ENCODE data around the gene PARD3.

PARD3 gene

DNA sequence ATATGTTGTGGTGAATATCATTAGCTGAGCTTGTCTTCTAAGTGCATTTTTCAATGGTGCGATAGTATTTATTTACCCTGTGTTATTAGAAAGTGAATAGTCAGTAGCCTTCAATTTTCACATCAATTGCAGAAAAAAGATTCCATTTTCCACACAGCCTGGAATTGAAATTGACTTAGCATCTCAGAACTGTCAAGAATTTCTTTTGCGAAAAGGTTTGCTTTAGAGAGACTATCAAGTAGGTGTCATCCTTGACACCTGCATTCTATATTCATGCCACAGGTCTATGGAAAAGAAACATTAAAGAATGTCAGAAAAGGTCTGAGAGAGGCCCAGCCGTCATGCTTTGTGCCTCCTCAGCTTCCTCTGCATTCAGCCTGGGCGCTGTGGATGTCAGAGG is 504.9 kb downstream of the PARD3 start:
- H3K4me3 ChIP-seq (ENCODE audit: insufficient read depth, low read depth, low read length, poor library complexity, severe bottlenecking), result no peak overlapping the region
- H3K4me1 ChIP-seq (ENCODE audit: control insufficient read depth, insufficient read depth, low read length, poor library complexity, severe bottlenecking), result no peaks in the 10 kb centered on the region
- H3K27me3 ChIP-seq (replicated peaks; ENCODE audit: control insufficient read depth, insufficient read depth, low read length, poor library complexity, severe bottlenecking), result no peaks in the 10 kb centered on the region
- no peaks in the 10 kb centered on the region for H3K9me3 ChIP-seq (ENCODE audit: control insufficient read depth, low read length)
- no peaks in the 10 kb centered on the region for H3K36me3 ChIP-seq (ENCODE audit: control insufficient read depth, insufficient read depth, low read length)
- no peak for DNase-seq
- no peak overlapping the region for H3K27ac ChIP-seq (ENCODE audit: insufficient read depth, low read length, poor library complexity, severe bottlenecking)

DNA sequence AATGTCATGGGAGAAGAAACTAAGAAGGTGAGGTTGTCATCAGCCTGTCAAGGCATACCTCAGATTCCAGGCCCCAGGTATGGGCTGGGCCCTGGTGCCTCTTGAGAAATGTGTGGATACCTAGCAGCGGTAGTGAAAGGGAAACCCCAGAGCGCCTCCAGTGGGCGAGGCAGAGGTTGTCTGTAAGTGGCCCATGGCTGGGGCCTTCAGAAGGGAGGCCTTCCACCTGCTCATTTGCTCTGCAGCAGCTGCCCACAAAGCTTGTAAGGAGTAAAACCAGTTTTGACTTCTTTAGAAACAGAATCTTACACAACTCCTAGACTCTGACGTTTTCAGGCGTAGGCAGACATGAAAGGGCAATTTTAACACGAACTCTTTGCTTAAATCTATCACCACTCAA is 509.9 kb downstream of the PARD3 start:
- no peaks in the 10 kb centered on the region for H3K9me3 ChIP-seq (ENCODE audit: control insufficient read depth, low read length)
- H3K4me1 ChIP-seq (ENCODE audit: control insufficient read depth, insufficient read depth, low read length, poor library complexity, severe bottlenecking), result no peaks in the 10 kb centered on the region
- H3K27ac ChIP-seq (ENCODE audit: insufficient read depth, low read length, poor library complexity, severe bottlenecking), result no peak overlapping the region
- H3K36me3 ChIP-seq (ENCODE audit: control insufficient read depth, insufficient read depth, low read length), result no peaks in the 10 kb centered on the region
- no peak overlapping the region for H3K4me3 ChIP-seq (ENCODE audit: insufficient read depth, low read depth, low read length, poor library complexity, severe bottlenecking)
- H3K27me3 ChIP-seq (replicated peaks; ENCODE audit: control insufficient read depth, insufficient read depth, low read length, poor library complexity, severe bottlenecking), result no peaks in the 10 kb centered on the region
- DNase-seq, result no peak

DNA sequence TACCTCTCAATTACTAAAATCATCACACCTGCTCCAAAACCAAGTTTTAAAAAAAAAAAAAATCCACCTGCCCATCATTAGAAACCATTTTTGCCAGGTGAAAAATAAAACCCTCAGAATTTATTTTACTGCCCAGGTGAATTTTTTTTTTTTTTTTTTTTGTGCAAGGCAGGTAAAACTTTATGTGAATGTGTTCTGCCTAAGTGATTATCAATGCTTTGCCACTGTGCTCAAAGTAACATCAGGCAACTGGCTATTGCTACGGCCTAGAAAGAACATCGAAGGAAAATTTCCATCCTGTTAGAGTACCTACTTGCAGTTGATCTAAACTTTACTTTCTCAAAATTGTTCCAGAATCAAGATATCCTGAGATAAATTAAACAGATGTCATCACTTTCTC is 512.1 kb downstream of the PARD3 start:
- Histone ChIP-seq H3K4me3 (ENCODE audit: insufficient read depth, low read depth, low read length, poor library complexity, severe bottlenecking) (no peak overlapping the region), H3K27ac (ENCODE audit: insufficient read depth, low read length, poor library complexity, severe bottlenecking) (no peak overlapping the region), H3K36me3 (ENCODE audit: control insufficient read depth, insufficient read depth, low read length) (no peaks in the 10 kb centered on the region), H3K9me3 (ENCODE audit: control insufficient read depth, low read length) (no peaks in the 10 kb centered on the region), H3K4me1 (ENCODE audit: control insufficient read depth, insufficient read depth, low read length, poor library complexity, severe bottlenecking) (no peaks in the 10 kb centered on the region), H3K27me3 (replicated peaks; ENCODE audit: control insufficient read depth, insufficient read depth, low read length, poor library complexity, severe bottlenecking) (no peaks in the 10 kb centered on the region)
- no peak for DNase-seq

DNA sequence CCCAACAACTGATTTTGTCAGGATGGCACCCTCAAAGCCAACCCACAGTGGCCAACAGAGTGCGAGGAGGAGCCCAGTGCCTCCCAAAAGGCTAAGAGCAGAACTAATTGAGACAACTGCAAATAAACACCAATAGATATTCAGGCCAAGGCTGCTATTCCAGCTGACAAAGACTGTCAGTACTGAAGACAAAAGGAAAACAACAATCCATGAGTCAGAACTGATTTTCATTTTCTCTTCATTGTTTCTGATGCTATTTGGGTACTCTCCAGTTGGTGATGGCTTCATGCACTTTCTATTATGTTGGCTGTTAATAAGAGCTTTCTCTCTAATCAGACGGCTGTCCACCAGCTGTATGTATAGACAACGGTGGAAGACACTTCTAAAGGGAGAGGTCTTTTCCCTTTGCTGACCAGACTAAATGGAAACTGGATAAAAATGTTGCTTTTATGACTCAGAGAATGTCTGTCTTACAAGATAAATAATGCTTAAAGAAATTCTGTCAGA is 515.9 kb downstream of the PARD3 start:
- H3K4me1 ChIP-seq (ENCODE audit: control insufficient read depth, insufficient read depth, low read length, poor library complexity, severe bottlenecking), result no peaks in the 10 kb centered on the region
- H3K4me3 ChIP-seq (ENCODE audit: insufficient read depth, low read depth, low read length, poor library complexity, severe bottlenecking), result no peak overlapping the region
- H3K27me3 ChIP-seq (replicated peaks; ENCODE audit: control insufficient read depth, insufficient read depth, low read length, poor library complexity, severe bottlenecking), result no peaks in the 10 kb centered on the region
- no peak overlapping the region for H3K27ac ChIP-seq (ENCODE audit: insufficient read depth, low read length, poor library complexity, severe bottlenecking)
- no peak for DNase-seq
- H3K36me3 ChIP-seq (ENCODE audit: control insufficient read depth, insufficient read depth, low read length), result no peaks in the 10 kb centered on the region
- H3K9me3 ChIP-seq (ENCODE audit: control insufficient read depth, low read length), result no peaks in the 10 kb centered on the region

DNA sequence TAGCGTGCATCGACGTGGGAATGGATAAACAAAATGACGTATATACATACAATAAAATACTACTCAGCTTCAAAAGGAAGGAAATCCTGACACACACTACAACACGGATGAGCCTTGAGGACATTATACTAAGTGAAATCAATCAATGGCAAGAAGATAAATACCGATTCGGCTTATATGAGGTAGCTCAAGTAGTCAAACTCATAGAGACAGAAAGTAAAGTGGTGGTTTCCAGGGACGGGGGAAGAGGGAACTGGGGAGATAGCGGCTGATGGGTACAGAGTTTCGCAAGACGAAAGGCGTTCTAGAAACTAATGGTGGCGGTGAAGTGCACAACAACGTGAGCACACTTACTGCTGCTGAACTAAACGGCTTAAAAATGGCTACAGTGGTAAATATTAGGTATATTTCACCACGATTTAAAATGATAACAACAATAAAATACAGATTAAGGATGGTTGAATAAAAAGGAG is 516.7 kb downstream of the PARD3 start:
- Histone ChIP-seq H3K4me1 (ENCODE audit: control insufficient read depth, insufficient read depth, low read length, poor library complexity, severe bottlenecking) (no peaks in the 10 kb centered on the region), H3K27ac (ENCODE audit: insufficient read depth, low read length, poor library complexity, severe bottlenecking) (no peak overlapping the region), H3K9me3 (ENCODE audit: control insufficient read depth, low read length) (no peaks in the 10 kb centered on the region), H3K27me3 (replicated peaks; ENCODE audit: control insufficient read depth, insufficient read depth, low read length, poor library complexity, severe bottlenecking) (no peaks in the 10 kb centered on the region), H3K4me3 (ENCODE audit: insufficient read depth, low read depth, low read length, poor library complexity, severe bottlenecking) (no peak overlapping the region), H3K36me3 (ENCODE audit: control insufficient read depth, insufficient read depth, low read length) (no peaks in the 10 kb centered on the region)
- no peak for DNase-seq

DNA sequence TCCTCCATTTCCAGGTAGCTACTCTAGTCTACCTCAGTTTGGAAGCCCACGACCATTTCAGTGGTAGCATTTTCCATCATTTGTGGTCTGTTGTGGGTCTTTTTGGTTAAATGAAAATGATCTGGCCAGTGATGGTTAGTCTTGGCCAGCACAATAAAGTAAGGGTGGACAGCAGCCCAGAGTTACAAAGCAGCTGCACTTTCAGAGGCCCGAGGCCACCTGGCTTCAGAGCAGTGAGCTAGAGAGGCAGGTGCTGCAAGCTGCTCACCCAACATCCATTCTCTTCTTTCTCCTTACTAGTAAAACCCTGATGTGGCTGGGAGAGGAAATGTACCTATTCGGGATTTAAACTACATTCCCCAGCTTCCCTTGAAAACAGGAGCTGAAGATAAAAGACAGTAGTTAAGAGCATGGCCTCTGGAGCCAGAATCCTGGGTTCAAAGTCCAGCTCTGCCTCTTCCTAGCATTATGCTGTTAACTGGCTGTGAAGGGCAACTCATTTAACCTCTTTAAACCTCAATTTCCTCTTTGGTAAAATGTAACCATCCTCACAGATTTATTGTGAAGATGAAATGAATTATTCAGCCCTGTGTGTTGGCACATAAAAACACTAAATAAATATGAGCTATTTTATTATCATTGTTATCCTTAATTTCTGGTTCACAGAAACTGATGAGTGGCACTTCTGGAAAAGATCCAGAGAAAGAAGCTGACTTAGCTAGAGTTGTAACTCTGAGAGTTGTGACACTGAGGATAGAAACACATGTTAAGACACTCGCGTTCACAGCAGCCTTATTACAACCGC is 517.4 kb downstream of the PARD3 start:
- no peak overlapping the region for H3K4me3 ChIP-seq (ENCODE audit: insufficient read depth, low read depth, low read length, poor library complexity, severe bottlenecking)
- H3K36me3 ChIP-seq (ENCODE audit: control insufficient read depth, insufficient read depth, low read length), result no peaks in the 10 kb centered on the region
- no peak for DNase-seq
- no peaks in the 10 kb centered on the region for H3K4me1 ChIP-seq (ENCODE audit: control insufficient read depth, insufficient read depth, low read length, poor library complexity, severe bottlenecking)
- no peak overlapping the region for H3K27ac ChIP-seq (ENCODE audit: insufficient read depth, low read length, poor library complexity, severe bottlenecking)
- H3K9me3 ChIP-seq (ENCODE audit: control insufficient read depth, low read length), result no peaks in the 10 kb centered on the region
- no peaks in the 10 kb centered on the region for H3K27me3 ChIP-seq (replicated peaks; ENCODE audit: control insufficient read depth, insufficient read depth, low read length, poor library complexity, severe bottlenecking)

DNA sequence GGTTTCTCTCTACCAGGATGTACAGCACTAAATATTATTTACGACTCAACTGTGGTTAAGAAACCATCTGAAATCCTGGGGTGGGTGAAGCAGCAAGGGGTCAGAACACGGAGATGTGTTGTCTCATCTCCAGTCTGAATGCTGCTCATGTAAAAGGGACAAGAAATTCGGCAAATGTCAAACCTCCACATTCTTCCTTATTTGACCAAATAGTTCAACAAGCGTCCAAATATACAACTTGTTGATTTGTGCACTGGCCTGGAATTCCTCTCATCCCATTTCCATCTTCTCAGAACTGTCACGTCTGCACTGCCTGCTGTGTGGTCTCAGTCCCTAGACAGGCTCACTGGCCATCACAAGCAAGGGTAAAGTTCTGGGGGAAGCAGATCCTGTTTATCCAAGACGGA is 520.0 kb downstream of the PARD3 start:
- H3K4me1 ChIP-seq (ENCODE audit: control insufficient read depth, insufficient read depth, low read length, poor library complexity, severe bottlenecking), result no peaks in the 10 kb centered on the region
- H3K27ac ChIP-seq (ENCODE audit: insufficient read depth, low read length, poor library complexity, severe bottlenecking), result no peak overlapping the region
- DNase-seq, result no peak
- H3K9me3 ChIP-seq (ENCODE audit: control insufficient read depth, low read length), result no peaks in the 10 kb centered on the region
- no peak overlapping the region for H3K4me3 ChIP-seq (ENCODE audit: insufficient read depth, low read depth, low read length, poor library complexity, severe bottlenecking)
- H3K36me3 ChIP-seq (ENCODE audit: control insufficient read depth, insufficient read depth, low read length), result no peaks in the 10 kb centered on the region
- no peaks in the 10 kb centered on the region for H3K27me3 ChIP-seq (replicated peaks; ENCODE audit: control insufficient read depth, insufficient read depth, low read length, poor library complexity, severe bottlenecking)

DNA sequence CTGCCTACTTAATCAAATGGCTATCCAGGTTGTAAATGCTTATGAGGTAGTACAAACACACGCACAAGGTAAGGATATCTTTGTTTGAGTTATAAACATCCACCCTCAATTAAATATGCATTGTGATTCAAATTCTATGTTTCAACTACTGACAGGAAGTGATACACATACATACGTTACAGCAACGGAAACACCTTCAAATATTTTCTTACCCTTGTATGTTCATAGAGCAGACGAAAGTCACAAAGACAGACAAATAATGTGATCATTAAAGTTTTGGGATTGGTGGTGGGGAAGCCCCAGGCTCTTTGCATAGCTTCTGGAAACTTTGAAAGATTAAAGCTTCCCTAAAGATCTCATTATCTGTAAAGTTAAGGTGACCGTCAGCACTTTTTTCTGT is 521.0 kb downstream of the PARD3 start:
- H3K27ac ChIP-seq (ENCODE audit: insufficient read depth, low read length, poor library complexity, severe bottlenecking), result no peak overlapping the region
- no peak overlapping the region for H3K4me3 ChIP-seq (ENCODE audit: insufficient read depth, low read depth, low read length, poor library complexity, severe bottlenecking)
- no peaks in the 10 kb centered on the region for H3K36me3 ChIP-seq (ENCODE audit: control insufficient read depth, insufficient read depth, low read length)
- no peaks in the 10 kb centered on the region for H3K4me1 ChIP-seq (ENCODE audit: control insufficient read depth, insufficient read depth, low read length, poor library complexity, severe bottlenecking)
- no peak for DNase-seq
- H3K27me3 ChIP-seq (replicated peaks; ENCODE audit: control insufficient read depth, insufficient read depth, low read length, poor library complexity, severe bottlenecking), result no peaks in the 10 kb centered on the region
- no peaks in the 10 kb centered on the region for H3K9me3 ChIP-seq (ENCODE audit: control insufficient read depth, low read length)

DNA sequence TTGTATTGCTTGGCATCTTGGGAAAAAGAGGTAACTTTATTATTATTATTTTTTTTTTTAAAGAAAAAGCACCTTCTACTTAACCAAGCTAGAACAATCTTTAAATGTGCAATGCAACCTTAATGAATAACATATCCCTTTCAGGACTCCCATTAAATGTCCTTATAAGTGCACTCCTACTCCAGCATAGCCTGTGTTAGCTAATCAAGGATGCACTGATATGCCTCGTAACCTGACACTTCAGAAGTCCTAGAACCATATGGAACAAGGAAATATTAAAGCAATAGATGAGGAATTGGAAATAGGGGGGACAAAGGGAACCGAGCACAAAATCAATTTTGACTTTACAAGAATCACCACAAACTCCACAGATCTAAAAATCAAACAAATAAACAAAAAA is 522.4 kb downstream of the PARD3 start:
- H3K4me3 ChIP-seq (ENCODE audit: insufficient read depth, low read depth, low read length, poor library complexity, severe bottlenecking), result no peak overlapping the region
- H3K27me3 ChIP-seq (replicated peaks; ENCODE audit: control insufficient read depth, insufficient read depth, low read length, poor library complexity, severe bottlenecking), result no peaks in the 10 kb centered on the region
- H3K9me3 ChIP-seq (ENCODE audit: control insufficient read depth, low read length), result no peaks in the 10 kb centered on the region
- no peaks in the 10 kb centered on the region for H3K4me1 ChIP-seq (ENCODE audit: control insufficient read depth, insufficient read depth, low read length, poor library complexity, severe bottlenecking)
- H3K36me3 ChIP-seq (ENCODE audit: control insufficient read depth, insufficient read depth, low read length), result no peaks in the 10 kb centered on the region
- no peak overlapping the region for H3K27ac ChIP-seq (ENCODE audit: insufficient read depth, low read length, poor library complexity, severe bottlenecking)
- no peak for DNase-seq

- Histone ChIP-seq H3K9me3 (ENCODE audit: control insufficient read depth, low read length) (no peaks in the 10 kb centered on the region), H3K4me1 (ENCODE audit: control insufficient read depth, insufficient read depth, low read length, poor library complexity, severe bottlenecking) (no peaks in the 10 kb centered on the region)
Measured at GRCh38 chr10:34292194-34292565, 522.9 kb downstream of the PARD3 start.

More at GRCh38 chr10:34292194-34292565, 522.9 kb downstream of the PARD3 start:
- no peak for DNase-seq
- Histone ChIP-seq H3K4me3 (ENCODE audit: insufficient read depth, low read depth, low read length, poor library complexity, severe bottlenecking) (no peak overlapping the region), H3K36me3 (ENCODE audit: control insufficient read depth, insufficient read depth, low read length) (no peaks in the 10 kb centered on the region), H3K27me3 (replicated peaks; ENCODE audit: control insufficient read depth, insufficient read depth, low read length, poor library complexity, severe bottlenecking) (no peaks in the 10 kb centered on the region), H3K27ac (ENCODE audit: insufficient read depth, low read length, poor library complexity, severe bottlenecking) (no peak overlapping the region)
